VCaP (cell line): ENCODE data around the gene ADAMTS18.
"Not testable (repeated sequence)": the region's sequence is repeated elsewhere in the genome, so short reads cannot be mapped to it uniquely, and the experiment has no call there.

ENCODE experiments used
- H3K27ac ChIP-seq: fragments of 450-650 bp; 2 replicates; pipeline ENCODE4 v1.5.1; 2017
- TF ChIP-seq, protein P1 (sequence below): fragments of 450-650 bp; conservative IDR thresholded peaks from 2 replicates; pipeline ENCODE4 v1.5.1; 2017; ENCODE audit warnings: mild to moderate bottlenecking, moderate library complexity

ADAMTS18 gene

DNA sequence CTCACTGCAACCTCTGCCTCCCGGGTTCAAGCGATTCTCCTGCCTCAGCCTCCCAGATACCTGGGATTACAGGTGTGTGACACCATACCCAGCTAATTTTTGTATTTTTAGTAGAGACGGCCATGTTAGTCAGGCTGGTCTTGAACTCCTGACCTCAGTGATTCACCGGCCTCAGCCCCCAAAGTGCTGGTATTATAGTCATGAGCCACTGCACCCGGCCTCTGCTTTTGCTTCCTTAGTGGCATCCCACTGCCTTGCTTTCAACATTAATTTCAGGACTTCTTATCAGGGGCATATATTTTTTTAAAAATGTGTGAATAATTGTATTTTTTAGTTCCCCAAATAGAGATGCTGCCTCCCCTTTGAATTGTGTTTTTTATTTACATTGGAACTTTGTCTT is 136.8 kb downstream of the ADAMTS18 start:
- no peak overlapping the region for H3K27ac ChIP-seq
- TF ChIP-seq, protein P1, sequence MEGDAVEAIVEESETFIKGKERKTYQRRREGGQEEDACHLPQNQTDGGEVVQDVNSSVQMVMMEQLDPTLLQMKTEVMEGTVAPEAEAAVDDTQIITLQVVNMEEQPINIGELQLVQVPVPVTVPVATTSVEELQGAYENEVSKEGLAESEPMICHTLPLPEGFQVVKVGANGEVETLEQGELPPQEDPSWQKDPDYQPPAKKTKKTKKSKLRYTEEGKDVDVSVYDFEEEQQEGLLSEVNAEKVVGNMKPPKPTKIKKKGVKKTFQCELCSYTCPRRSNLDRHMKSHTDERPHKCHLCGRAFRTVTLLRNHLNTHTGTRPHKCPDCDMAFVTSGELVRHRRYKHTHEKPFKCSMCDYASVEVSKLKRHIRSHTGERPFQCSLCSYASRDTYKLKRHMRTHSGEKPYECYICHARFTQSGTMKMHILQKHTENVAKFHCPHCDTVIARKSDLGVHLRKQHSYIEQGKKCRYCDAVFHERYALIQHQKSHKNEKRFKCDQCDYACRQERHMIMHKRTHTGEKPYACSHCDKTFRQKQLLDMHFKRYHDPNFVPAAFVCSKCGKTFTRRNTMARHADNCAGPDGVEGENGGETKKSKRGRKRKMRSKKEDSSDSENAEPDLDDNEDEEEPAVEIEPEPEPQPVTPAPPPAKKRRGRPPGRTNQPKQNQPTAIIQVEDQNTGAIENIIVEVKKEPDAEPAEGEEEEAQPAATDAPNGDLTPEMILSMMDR: no peak

GRCh38 chr16:77295896-77296295 is 138.9 kb downstream of the ADAMTS18 start:
- no peak overlapping the region for H3K27ac ChIP-seq
- TF ChIP-seq, protein P1: no peak

- no peak overlapping the region for H3K27ac ChIP-seq
- TF ChIP-seq, protein P1: no peak
Observed at GRCh38 chr16:77290451-77291115, 144.3 kb downstream of the ADAMTS18 start.

GRCh38 chr16:77289331-77289809 is 145.5 kb downstream of the ADAMTS18 start:
- no peak overlapping the region for H3K27ac ChIP-seq
- TF ChIP-seq, protein P1: no peak

- TF ChIP-seq, protein P1: no peak
- no peak overlapping the region for H3K27ac ChIP-seq
Observed at GRCh38 chr16:77288222-77288621, 146.6 kb downstream of the ADAMTS18 start.

DNA sequence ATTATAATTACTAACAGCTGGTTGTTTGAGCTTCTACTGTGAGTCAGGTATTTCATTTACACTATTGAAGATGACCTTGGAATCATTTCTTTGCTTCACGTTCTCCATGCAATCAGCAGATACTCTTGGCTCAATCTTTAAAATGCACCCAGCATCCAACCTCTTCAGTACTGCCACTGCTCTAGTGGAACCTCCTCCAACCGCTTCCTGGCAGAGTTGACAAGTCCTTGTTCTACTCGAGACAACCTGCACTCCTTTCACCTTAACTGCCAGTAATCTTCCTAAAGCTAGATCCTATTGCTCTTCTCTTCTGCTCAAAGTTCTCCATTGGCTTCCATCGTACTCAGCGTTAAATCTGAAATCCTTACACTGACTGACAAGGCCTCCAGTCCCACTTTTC is 149.2 kb downstream of the ADAMTS18 start:
- no peak overlapping the region for H3K27ac ChIP-seq
- TF ChIP-seq, protein P1: no peak

GRCh38 chr16:77282345-77282744 is 152.5 kb downstream of the ADAMTS18 start:
- H3K27ac ChIP-seq: no peak overlapping the region
- TF ChIP-seq, protein P1: no peak

DNA sequence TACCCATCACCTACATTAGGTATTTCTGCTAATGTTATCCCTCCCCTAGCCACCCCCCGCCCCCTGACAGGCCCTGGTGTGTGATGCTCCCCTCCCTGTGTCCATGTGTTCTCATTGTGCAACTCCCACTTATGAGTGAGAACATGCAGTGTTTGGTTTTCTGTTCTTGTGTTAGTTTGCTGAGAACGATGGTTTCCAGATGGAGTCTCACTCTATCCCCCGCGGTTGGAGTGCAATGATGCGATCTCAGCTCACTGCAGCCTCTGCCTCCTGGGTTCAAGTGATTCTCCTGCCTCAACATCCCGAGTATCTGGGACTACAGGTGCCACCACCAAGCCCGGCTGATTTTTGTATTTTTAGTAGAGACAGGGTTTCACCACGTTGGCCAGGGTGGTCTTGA is 155.5 kb downstream of the ADAMTS18 start:
- not testable (repeated sequence) for H3K27ac ChIP-seq
